ENCODE results near the gene RAB40C. TPM values are rescaled to one million over a fixed set of nuclear protein-coding genes. Genes with fewer than 3 reads are reported as not detected.

The RAB40C gene
- total RNA-seq, 1 experiment from 2014 or later, result 22.5 TPM

DNA sequence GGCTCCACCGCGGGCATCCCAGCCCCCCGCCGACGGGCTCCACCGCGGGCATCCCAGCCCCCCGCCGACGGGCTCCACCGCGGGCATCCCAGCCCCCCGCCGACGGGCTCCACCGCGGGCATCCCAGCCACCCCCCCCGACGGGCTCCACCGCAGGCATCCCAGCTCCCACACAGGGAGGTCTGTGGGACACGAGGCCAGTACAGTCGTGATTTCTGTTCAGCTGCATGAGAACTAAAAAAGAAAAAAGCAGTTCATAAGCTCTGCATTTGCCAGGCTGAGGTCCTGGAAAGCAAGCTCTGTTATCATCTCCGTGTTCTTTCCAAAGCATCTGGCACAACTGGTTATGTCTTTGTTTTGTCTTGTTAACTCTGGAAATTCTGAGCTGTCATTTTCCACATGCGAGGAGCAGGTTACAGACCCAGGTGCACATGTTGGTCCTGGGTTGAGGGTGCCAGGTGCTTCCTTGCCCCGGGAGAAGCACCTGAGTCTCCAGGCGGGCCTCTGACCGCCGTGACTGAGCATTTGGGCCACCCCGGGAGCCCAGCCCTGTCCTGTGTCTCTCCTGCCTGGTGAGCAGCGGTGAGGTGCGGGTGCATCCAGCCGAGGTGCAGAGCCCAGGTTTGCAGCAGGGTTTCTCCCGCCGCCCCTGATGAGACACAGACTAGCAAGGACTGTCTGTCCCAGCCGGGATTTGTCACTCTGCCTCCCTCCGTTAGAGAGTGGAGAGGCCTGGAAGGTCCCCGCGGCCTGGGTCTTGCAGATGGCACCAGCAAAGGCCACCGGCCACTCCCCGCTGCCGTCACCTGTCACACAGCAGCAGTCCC, 31.0 kb downstream of the RAB40C start (continued):
- TF ChIP-seq, protein P1, sequence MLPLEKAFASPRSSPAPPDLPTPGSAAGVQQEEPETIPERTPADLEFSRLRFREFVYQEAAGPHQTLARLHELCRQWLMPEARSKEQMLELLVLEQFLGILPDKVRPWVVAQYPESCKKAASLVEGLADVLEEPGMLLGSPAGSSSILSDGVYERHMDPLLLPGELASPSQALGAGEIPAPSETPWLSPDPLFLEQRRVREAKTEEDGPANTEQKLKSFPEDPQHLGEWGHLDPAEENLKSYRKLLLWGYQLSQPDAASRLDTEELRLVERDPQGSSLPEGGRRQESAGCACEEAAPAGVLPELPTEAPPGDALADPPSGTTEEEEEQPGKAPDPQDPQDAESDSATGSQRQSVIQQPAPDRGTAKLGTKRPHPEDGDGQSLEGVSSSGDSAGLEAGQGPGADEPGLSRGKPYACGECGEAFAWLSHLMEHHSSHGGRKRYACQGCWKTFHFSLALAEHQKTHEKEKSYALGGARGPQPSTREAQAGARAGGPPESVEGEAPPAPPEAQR (CRISPR knock-in tag; IDR thresholded peaks at IDR 0.05), result no peak
- TF ChIP-seq, protein P2, sequence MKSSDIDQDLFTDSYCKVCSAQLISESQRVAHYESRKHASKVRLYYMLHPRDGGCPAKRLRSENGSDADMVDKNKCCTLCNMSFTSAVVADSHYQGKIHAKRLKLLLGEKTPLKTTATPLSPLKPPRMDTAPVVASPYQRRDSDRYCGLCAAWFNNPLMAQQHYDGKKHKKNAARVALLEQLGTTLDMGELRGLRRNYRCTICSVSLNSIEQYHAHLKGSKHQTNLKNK (CRISPR knock-in tag; IDR thresholded peaks at IDR 0.05), result no peak
- TF ChIP-seq ZNF317 (CRISPR knock-in tag; IDR thresholded peaks at IDR 0.05; ENCODE audit: borderline replicate concordance, low read depth) (no peak), GTF2I (CRISPR knock-in tag; conservative IDR thresholded peaks at IDR 0.05) (no peak), ZNF416 (CRISPR knock-in tag; IDR thresholded peaks at IDR 0.05) (no peak), RELA (CRISPR knock-in tag; IDR thresholded peaks at IDR 0.05; ENCODE audit: borderline replicate concordance) (no peak)

DNA sequence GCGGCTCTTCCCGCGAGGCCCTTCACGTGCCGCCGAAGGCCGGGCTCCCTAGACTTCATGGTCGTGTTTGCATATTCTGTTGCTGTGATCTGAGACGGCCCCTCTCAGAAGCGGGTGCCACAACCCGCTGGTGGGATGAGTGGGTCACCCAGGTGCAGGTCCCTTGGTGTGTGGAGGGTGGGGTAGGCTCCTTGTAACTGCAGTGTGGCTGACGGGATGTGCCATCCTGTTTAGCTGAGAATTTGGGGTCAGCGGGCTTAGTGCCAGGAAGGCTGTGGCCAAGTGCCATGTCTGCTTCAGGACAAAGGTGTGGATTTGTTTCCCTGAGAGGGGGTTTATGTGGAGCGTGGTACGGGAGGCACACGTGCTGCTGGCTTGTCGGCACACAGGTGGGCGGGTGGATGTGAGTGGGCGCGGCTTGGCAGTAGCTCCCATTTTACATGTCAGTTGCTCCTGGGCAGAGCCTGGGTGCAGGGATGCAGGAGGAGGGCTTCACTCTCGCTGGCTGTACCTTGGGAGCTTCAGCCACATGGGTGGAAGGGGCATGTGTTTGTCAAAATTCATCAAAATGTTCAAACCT, 31.8 kb downstream of the RAB40C start:
- ChIA-PET POLR2A (interaction anchor here (1.4 kb wide), 1 partner anchor 15 kb away, joined by 3 read pairs; the partner anchor contains the start of gene METTL26), CTCF (interaction anchor here (0.7 to 3.5 kb wide), 19 partner anchors 9 to 235 kb away, joined by 3 to 21 read pairs (median 5); partner anchors contain the start of genes CIAO3, METTL26, NHLRC4 and WDR90)
- Mint-ChIP-seq H3K36me3 (peaks cover 2% of the 10 kb centered on the region; the same call in 1 of the 2 replicates), H3K4me3 (no peak overlapping the region), H3K9me3 (no peaks in the 10 kb centered on the region), H3K27ac (peak overlapping the region; percentile 70), H3K27me3 (ENCODE audit: low read depth) (no peaks in the 10 kb centered on the region), H3K4me1 (peaks cover 24% of the 10 kb centered on the region)
- no peak for DNase-seq (ENCODE audit: low spot score)
- no peak for ATAC-seq
- TF ChIP-seq, protein P1 (CRISPR knock-in tag; IDR thresholded peaks at IDR 0.05), result no peak
- TF ChIP-seq, protein P3, sequence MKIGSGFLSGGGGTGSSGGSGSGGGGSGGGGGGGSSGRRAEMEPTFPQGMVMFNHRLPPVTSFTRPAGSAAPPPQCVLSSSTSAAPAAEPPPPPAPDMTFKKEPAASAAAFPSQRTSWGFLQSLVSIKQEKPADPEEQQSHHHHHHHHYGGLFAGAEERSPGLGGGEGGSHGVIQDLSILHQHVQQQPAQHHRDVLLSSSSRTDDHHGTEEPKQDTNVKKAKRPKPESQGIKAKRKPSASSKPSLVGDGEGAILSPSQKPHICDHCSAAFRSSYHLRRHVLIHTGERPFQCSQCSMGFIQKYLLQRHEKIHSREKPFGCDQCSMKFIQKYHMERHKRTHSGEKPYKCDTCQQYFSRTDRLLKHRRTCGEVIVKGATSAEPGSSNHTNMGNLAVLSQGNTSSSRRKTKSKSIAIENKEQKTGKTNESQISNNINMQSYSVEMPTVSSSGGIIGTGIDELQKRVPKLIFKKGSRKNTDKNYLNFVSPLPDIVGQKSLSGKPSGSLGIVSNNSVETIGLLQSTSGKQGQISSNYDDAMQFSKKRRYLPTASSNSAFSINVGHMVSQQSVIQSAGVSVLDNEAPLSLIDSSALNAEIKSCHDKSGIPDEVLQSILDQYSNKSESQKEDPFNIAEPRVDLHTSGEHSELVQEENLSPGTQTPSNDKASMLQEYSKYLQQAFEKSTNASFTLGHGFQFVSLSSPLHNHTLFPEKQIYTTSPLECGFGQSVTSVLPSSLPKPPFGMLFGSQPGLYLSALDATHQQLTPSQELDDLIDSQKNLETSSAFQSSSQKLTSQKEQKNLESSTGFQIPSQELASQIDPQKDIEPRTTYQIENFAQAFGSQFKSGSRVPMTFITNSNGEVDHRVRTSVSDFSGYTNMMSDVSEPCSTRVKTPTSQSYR (CRISPR knock-in tag; IDR thresholded peaks at IDR 0.05), result no peak
- TF ChIP-seq FOXP1 (CRISPR knock-in tag; IDR thresholded peaks at IDR 0.05; ENCODE audit: borderline replicate concordance), result 0 out of 2 replicates have a peak, but pooled peaks have one; percentile 10
- TF ChIP-seq IRF2 (CRISPR knock-in tag; IDR thresholded peaks at IDR 0.05; ENCODE audit: borderline replicate concordance, low read depth), result no peak
- no peak for TF ChIP-seq ZNF423 (CRISPR knock-in tag; IDR thresholded peaks at IDR 0.05)
- TF ChIP-seq CREB1 (CRISPR knock-in tag; IDR thresholded peaks at IDR 0.05), result no peak

DNA sequence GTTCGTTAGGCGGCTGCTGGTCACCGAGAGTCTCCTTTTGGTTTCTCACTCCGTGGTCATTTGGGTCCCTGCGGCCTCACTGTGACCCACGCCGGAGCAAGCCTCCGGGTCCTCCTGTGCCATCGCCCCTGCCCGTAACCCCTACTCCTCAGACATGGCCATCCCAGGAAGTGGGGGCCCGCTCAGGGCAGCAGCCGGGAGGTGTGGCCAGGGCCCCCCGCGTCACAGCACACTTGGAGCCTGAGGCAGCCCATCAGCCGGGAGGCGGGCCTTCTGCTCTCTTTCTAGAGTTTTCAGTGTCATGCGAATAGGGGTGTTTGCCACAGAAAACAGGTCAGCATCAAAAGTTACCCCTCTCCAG, 33.0 kb downstream of the RAB40C start:
- H3K27me3 Mint-ChIP-seq (ENCODE audit: low read depth), result no peaks in the 10 kb centered on the region
- ChIA-PET CTCF (interaction anchor here (0.8 to 2.4 kb wide), 6 partner anchors 15 to 44 kb away, joined by 3 to 21 read pairs (median 8); no protein-coding TSS in a partner anchor), POLR2A (interaction anchor here (1.4 kb wide), 1 partner anchor 13 kb away, joined by 3 read pairs; the partner anchor contains the start of gene METTL26)
- no peak overlapping the region for H3K4me3 Mint-ChIP-seq
- H3K27ac Mint-ChIP-seq, result no peak overlapping the region
- DNase-seq (ENCODE audit: low spot score) (no peak), ATAC-seq (peak; percentile 21; the same call in 1 of the 2 replicates)
- TF ChIP-seq ZNF232 (CRISPR knock-in tag; IDR thresholded peaks at IDR 0.05) (no peak), ZNF396 (CRISPR knock-in tag; IDR thresholded peaks at IDR 0.05; ENCODE audit: borderline replicate concordance) (no peak), CBFB (CRISPR knock-in tag; IDR thresholded peaks at IDR 0.05; ENCODE audit: low read depth) (no peak), ZNF138 (CRISPR knock-in tag; conservative IDR thresholded peaks at IDR 0.05) (no peak), TEAD4 (CRISPR knock-in tag; IDR thresholded peaks at IDR 0.05) (no peak)
- TF ChIP-seq, protein P4, sequence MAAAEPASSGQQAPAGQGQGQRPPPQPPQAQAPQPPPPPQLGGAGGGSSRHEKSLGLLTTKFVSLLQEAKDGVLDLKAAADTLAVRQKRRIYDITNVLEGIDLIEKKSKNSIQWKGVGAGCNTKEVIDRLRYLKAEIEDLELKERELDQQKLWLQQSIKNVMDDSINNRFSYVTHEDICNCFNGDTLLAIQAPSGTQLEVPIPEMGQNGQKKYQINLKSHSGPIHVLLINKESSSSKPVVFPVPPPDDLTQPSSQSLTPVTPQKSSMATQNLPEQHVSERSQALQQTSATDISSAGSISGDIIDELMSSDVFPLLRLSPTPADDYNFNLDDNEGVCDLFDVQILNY (CRISPR knock-in tag; IDR thresholded peaks at IDR 0.05), result no peak
- TF ChIP-seq, protein P5, sequence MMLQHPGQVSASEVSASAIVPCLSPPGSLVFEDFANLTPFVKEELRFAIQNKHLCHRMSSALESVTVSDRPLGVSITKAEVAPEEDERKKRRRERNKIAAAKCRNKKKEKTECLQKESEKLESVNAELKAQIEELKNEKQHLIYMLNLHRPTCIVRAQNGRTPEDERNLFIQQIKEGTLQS (CRISPR knock-in tag; conservative IDR thresholded peaks at IDR 0.05), result no peak
- no peaks in the 10 kb centered on the region for H3K9me3 Mint-ChIP-seq
- H3K36me3 Mint-ChIP-seq, result peaks cover 3% of the 10 kb centered on the region; the same call in 1 of the 2 replicates
- H3K4me1 Mint-ChIP-seq, result peaks cover 26% of the 10 kb centered on the region

Measured in WTC11 (cell line).